GM18520 (cell line): Measurements from ENCODE around the gene TMEM41A.

Experiments used
- ATAC-seq: cut with Tn5 transposase; IDR thresholded peaks from one replicate; pipeline ENCODE4 v1.9.1; 2021; ENCODE audit not compliant: unreplicated experiment

The TMEM41A gene

GRCh38 chr3:185498503-185499396, at the start of gene TMEM41A:
TSS of gene TMEM41A (minus strand) at chr3:185499035. CDS start at chr3:185498961, 74 bp downstream.
- peak; percentile 93 for ATAC-seq

GRCh38 chr3:185540695-185541094, 41.9 kb upstream of the TMEM41A start:
- no peak for ATAC-seq

- no peak for ATAC-seq
Observed at GRCh38 chr3:185539934-185540333, 41.1 kb upstream of the TMEM41A start.

GRCh38 chr3:185537369-185537970, 38.6 kb upstream of the TMEM41A start:
- ATAC-seq: peak; percentile 97

- ATAC-seq: no peak
Observed at GRCh38 chr3:185534511-185534910, 35.7 kb upstream of the TMEM41A start.

GRCh38 chr3:185532901-185533300, 34.1 kb upstream of the TMEM41A start:
- ATAC-seq: no peak

GRCh38 chr3:185530856-185531255, 32.0 kb upstream of the TMEM41A start:
- no peak for ATAC-seq

- no peak for ATAC-seq
Observed at GRCh38 chr3:185528532-185528931, 29.7 kb upstream of the TMEM41A start.

GRCh38 chr3:185527364-185527763, 28.5 kb upstream of the TMEM41A start:
- ATAC-seq: no peak

- no peak for ATAC-seq
Observed at GRCh38 chr3:185526349-185526951, 27.6 kb upstream of the TMEM41A start.

GRCh38 chr3:185521349-185522138, 22.7 kb upstream of the TMEM41A start:
- ATAC-seq: no peak

GRCh38 chr3:185519021-185519420, 20.2 kb upstream of the TMEM41A start:
- ATAC-seq: no peak

GRCh38 chr3:185517387-185518130, 18.7 kb upstream of the TMEM41A start:
- no peak for ATAC-seq

- no peak for ATAC-seq
Observed at GRCh38 chr3:185511711-185512110, 12.9 kb upstream of the TMEM41A start.

- no peak for ATAC-seq
Observed at GRCh38 chr3:185508335-185508991, 9.6 kb upstream of the TMEM41A start.

- no peak for ATAC-seq
Observed at GRCh38 chr3:185507883-185508282, 9.0 kb upstream of the TMEM41A start.

GRCh38 chr3:185504636-185505035, 5.8 kb upstream of the TMEM41A start:
- no peak for ATAC-seq

- ATAC-seq: no peak
Observed at GRCh38 chr3:185503521-185503920, 4.7 kb upstream of the TMEM41A start.

- no peak for ATAC-seq
Observed at GRCh38 chr3:185502987-185503386, 4.2 kb upstream of the TMEM41A start.

GRCh38 chr3:185490241-185490640, 8.6 kb downstream of the TMEM41A start:
- no peak for ATAC-seq
